MM.1S (cell line): Measurements from ENCODE around the gene RPL18.

Source experiments
- DNase-seq: peaks from one replicate; pipeline ENCODE4 v3.0.0-alpha.2; 2015
- H2AFZ ChIP-seq: fragments of 300-600 bp; sonication (generic); 2 replicates; pipeline ENCODE4 v1.6.0; 2016; ENCODE audit warnings: antibody characterized with exemption, low read length
- H3F3A ChIP-seq: fragments of 300-600 bp; sonication (generic); 2 replicates; pipeline ENCODE4 v1.6.1; 2016; ENCODE audit warnings: mild to moderate bottlenecking, antibody characterized with exemption, low read length, moderate library complexity, mixed read lengths; ENCODE audit not compliant: insufficient read depth
- H3K27ac ChIP-seq: fragments of 300-600 bp; sonication (generic); 2 replicates; pipeline ENCODE4 v1.5.1; 2016; ENCODE audit warnings: mild to moderate bottlenecking, low read length
- H3K27me3 ChIP-seq: fragments of 300-600 bp; sonication (generic); replicated peaks from 2 replicates; pipeline ENCODE4 v1.6.0; 2016; ENCODE audit warnings: low read length; ENCODE audit not compliant: insufficient read depth
- H3K36me3 ChIP-seq: fragments of 300-600 bp; sonication (generic); replicated peaks from 2 replicates; pipeline ENCODE4 v1.6.1; 2016; ENCODE audit warnings: mild to moderate bottlenecking, low read length, mixed read lengths; ENCODE audit not compliant: insufficient read depth
- H3K4me1 ChIP-seq: fragments of 300-600 bp; sonication (generic); 2 replicates; pipeline ENCODE4 v1.6.1; 2016; ENCODE audit warnings: low read length, mixed read lengths
- H3K4me2 ChIP-seq: fragments of 300-600 bp; sonication (generic); 2 replicates; pipeline ENCODE4 v1.6.0; 2016; ENCODE audit warnings: low read depth, low read length
- H3K4me3 ChIP-seq: fragments of 300-600 bp; sonication (generic); 2 replicates; pipeline ENCODE4 v1.5.1; 2016; ENCODE audit warnings: low read length, mixed read lengths
- H3K79me2 ChIP-seq: fragments of 300-600 bp; sonication (generic); 2 replicates; pipeline ENCODE4 v1.6.1; 2016; ENCODE audit warnings: mixed run types, low read length, mixed read lengths
- H3K9ac ChIP-seq: fragments of 300-600 bp; sonication (generic); 2 replicates; pipeline ENCODE4 v1.6.1; 2016; ENCODE audit warnings: low read length, mixed read lengths
- H3K9me2 ChIP-seq: fragments of 300-600 bp; sonication (generic); replicated peaks from 2 replicates; pipeline ENCODE4 v1.6.1; 2016; ENCODE audit warnings: mild to moderate bottlenecking, low read length, mixed read lengths; ENCODE audit not compliant: insufficient read depth
- H3K9me3 ChIP-seq: fragments of 300-600 bp; sonication (generic); replicated peaks from 2 replicates; pipeline ENCODE4 v1.6.1; 2016; ENCODE audit warnings: mild to moderate bottlenecking, low read length, mixed read lengths; ENCODE audit not compliant: insufficient read depth
- H4K20me1 ChIP-seq: fragments of 300-600 bp; sonication (generic); 2 replicates; pipeline ENCODE4 v1.6.1; 2016; ENCODE audit warnings: mild to moderate bottlenecking, low read length, moderate library complexity, mixed read lengths; ENCODE audit not compliant: insufficient read depth
- EZH2 ChIP-seq: fragments of 300-600 bp; sonication (generic); optimal IDR thresholded peaks from 2 replicates; pipeline ENCODE3; 2017; ENCODE audit warnings: low read depth, mild to moderate bottlenecking, antibody characterized with exemption, low read length, mixed read lengths
- EZH2phosphoT487 ChIP-seq: fragments of 300-600 bp; sonication (generic); IDR thresholded peaks from 2 replicates; pipeline ENCODE4 v1.6.1; 2018; ENCODE audit warnings: antibody characterized with exemption, low read length
- TF ChIP-seq, protein P1 (sequence below): fragments of 300-600 bp; sonication (generic); IDR thresholded peaks from 2 replicates; pipeline ENCODE4 v1.5.1; 2016; ENCODE audit warnings: antibody characterized with exemption, low read length, mixed read lengths

Gene RPL18

DNA sequence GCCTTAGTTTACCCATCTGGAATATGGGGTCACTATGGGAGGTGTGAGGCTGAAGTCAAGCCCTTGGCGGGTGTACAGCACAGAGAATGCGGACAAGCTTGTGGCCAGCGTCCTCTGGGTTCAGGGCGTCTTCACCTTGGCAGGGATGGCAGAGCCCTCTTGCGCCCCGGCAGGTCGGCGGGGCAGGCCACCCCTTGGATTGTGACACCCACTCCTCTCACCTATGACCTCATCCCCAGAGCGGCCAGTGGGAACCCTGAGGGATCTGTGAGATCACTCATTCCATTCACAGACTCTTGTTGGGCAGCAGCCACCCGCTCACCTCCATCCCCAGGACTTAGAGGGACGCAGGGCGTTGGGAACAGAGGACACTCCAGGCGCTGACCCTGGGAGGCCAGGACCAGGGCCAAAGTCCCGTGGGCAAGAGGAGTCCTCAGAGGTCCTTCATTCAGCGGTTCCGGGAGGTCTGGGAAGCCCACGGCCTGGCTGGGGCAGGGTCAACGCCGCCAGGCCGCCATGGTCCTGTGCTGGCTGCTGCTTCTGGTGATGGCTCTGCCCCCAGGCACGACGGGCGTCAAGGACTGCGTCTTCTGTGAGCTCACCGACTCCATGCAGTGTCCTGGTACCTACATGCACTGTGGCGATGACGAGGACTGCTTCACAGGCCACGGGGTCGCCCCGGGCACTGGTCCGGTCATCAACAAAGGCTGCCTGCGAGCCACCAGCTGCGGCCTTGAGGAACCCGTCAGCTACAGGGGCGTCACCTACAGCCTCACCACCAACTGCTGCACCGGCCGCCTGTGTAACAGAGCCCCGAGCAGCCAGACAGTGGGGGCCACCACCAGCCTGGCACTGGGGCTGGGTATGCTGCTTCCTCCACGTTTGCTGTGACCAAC is 12.3 kb downstream of the RPL18 start, which contains the start of gene SPACA4:
Gene SPACA4, plus strand, starts transcription at position 280 of the 896 bp plus-strand sequence. Its CDS starts 237 bp downstream, at position 517.
- no peak within 1 kb of the TSS for H3K4me3 ChIP-seq
- H3K9me3 ChIP-seq, result no peaks in the 10 kb centered on the region
- H3K27ac ChIP-seq, result no peak within 1 kb of the TSS
- no peak for DNase-seq
- no peaks in the 10 kb centered on the region for H3K9me2 ChIP-seq
- no peaks in the 10 kb centered on the region for H3K36me3 ChIP-seq
- TF ChIP-seq, protein P1, sequence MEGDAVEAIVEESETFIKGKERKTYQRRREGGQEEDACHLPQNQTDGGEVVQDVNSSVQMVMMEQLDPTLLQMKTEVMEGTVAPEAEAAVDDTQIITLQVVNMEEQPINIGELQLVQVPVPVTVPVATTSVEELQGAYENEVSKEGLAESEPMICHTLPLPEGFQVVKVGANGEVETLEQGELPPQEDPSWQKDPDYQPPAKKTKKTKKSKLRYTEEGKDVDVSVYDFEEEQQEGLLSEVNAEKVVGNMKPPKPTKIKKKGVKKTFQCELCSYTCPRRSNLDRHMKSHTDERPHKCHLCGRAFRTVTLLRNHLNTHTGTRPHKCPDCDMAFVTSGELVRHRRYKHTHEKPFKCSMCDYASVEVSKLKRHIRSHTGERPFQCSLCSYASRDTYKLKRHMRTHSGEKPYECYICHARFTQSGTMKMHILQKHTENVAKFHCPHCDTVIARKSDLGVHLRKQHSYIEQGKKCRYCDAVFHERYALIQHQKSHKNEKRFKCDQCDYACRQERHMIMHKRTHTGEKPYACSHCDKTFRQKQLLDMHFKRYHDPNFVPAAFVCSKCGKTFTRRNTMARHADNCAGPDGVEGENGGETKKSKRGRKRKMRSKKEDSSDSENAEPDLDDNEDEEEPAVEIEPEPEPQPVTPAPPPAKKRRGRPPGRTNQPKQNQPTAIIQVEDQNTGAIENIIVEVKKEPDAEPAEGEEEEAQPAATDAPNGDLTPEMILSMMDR, result no peak
- TF ChIP-seq EZH2phosphoT487 (no peak), EZH2 (no peak)
- no peak within 1 kb of the TSS for H3K4me2 ChIP-seq
- no peak within 1 kb of the TSS for H3K9ac ChIP-seq
- no peaks in the 10 kb centered on the region for H4K20me1 ChIP-seq
- no peaks in the 10 kb centered on the region for H3K79me2 ChIP-seq
- no peak within 1 kb of the TSS for H2AFZ ChIP-seq
- H3F3A ChIP-seq, result no peaks in the 10 kb centered on the region
- H3K27me3 ChIP-seq, result peaks cover 41% of the 10 kb centered on the region
- no peaks in the 10 kb centered on the region for H3K4me1 ChIP-seq

DNA sequence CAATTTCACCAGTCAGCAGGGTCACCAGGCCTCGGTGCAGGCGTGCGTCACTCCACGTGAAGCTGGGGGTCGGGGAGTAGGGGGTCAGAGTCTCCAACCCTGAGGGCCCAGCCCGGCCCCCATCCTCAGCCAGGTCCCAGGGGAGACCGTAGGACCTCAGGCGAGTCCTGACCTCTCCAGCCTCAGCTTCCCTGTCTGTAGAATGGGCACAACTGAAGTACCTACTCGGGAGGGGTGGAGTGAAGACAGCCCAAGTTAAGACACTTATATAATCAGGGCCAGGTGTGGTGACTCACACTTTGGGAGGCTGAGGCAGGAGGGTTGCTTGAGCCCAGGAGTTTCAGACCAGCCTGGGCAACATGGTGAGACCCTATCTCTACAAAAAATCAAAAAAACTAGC is 15.1 kb downstream of the RPL18 start:
- peaks cover 68% of the 10 kb centered on the region for H3K27me3 ChIP-seq
- H3K4me3 ChIP-seq, result no peak overlapping the region
- H3K79me2 ChIP-seq, result no peaks in the 10 kb centered on the region
- no peaks in the 10 kb centered on the region for H3F3A ChIP-seq
- no peaks in the 10 kb centered on the region for H3K36me3 ChIP-seq
- no peaks in the 10 kb centered on the region for H3K4me1 ChIP-seq
- H4K20me1 ChIP-seq, result no peaks in the 10 kb centered on the region
- H3K4me2 ChIP-seq, result no peak overlapping the region
- no peaks in the 10 kb centered on the region for H3K9me2 ChIP-seq
- H3K9ac ChIP-seq, result no peak overlapping the region
- DNase-seq, result no peak
- H2AFZ ChIP-seq, result no peak overlapping the region
- TF ChIP-seq EZH2phosphoT487 (no peak), EZH2 (no peak)
- TF ChIP-seq, protein P1, result no peak
- H3K9me3 ChIP-seq, result no peaks in the 10 kb centered on the region
- no peak overlapping the region for H3K27ac ChIP-seq

DNA sequence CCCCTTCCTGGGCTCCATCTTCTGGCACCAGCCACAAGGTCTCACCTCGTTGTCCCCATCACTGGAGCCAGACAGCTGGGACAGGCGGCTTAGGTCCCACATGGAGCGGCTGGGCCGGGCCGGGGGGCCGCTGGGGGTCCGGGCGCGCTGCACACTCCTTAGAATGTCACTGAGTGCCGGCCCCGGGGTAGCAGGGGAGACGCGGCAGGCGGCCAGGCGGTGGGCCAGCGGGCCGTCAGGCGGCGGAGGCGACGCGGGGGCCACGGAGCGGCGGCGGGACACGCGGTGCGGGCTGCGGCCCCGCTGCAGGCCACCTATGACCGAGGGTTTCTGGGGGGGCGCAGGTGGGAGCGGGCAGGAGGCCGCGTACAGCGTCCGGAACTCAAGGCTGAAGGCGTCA is 15.5 kb downstream of the RPL18 start:
- no peak overlapping the region for H3K4me2 ChIP-seq
- H3K36me3 ChIP-seq, result no peaks in the 10 kb centered on the region
- H3K9me3 ChIP-seq, result no peaks in the 10 kb centered on the region
- H3K27ac ChIP-seq, result no peak overlapping the region
- no peaks in the 10 kb centered on the region for H3K79me2 ChIP-seq
- peaks cover 72% of the 10 kb centered on the region for H3K27me3 ChIP-seq
- TF ChIP-seq, protein P1, result no peak
- TF ChIP-seq EZH2phosphoT487 (no peak), EZH2 (no peak)
- no peaks in the 10 kb centered on the region for H4K20me1 ChIP-seq
- H3K9me2 ChIP-seq, result no peaks in the 10 kb centered on the region
- DNase-seq, result no peak
- H2AFZ ChIP-seq, result no peak overlapping the region
- H3F3A ChIP-seq, result no peaks in the 10 kb centered on the region
- no peak overlapping the region for H3K4me3 ChIP-seq
- no peaks in the 10 kb centered on the region for H3K4me1 ChIP-seq
- H3K9ac ChIP-seq, result no peak overlapping the region
